H1 (cell line): ENCODE measurements around the gene VWA5B2. TPM values are rescaled to one million over a fixed set of nuclear protein-coding genes. Genes with fewer than 3 reads are reported as not detected.

ENCODE experiments used
- CTCF ChIA-PET: fragments of 300-600 bp; sonication (Branson Sonifier 250); formaldehyde crosslinking; loops from one replicate; lab custom pipeline; 2021; ENCODE audit not compliant: partially characterized antibody; lab: Charles Lee
- POLR2A ChIA-PET: fragments of 300-600 bp; sonication (Branson Sonifier 250); formaldehyde crosslinking; loops from one replicate; lab custom pipeline; 2021; ENCODE audit warnings: inconsistent platforms; ENCODE audit not compliant: partially characterized antibody; lab: Charles Lee
- DNase-seq, 2 experiments: peaks; one replicate each; pipeline versions ENCODE4 v3.0.0 to v3.0.0-alpha.2; 2010 to 2022; ENCODE audit warnings: low spot score in 2 of 2, low read depth in 1 of 2, mixed read lengths in 1 of 2
- FAIRE-seq: peaks from 2 replicates; lab custom pipeline; 2011; peaks lifted over from hg19 to GRCh38; lab: Jason Lieb, UNC
- H2AFZ ChIP-seq: 2 replicates; pipeline ENCODE4 v1.8.1; 2012; ENCODE audit warnings: low read length, inconsistent platforms
- H2AK5ac ChIP-seq: 2 replicates; pipeline ENCODE4 v1.6.1; 2013; ENCODE audit warnings: low read depth, low read length
- H2BK120ac ChIP-seq: replicated peaks from 2 replicates; pipeline ENCODE3; 2013; ENCODE audit warnings: low read depth, low read length, inconsistent platforms
- H2BK12ac ChIP-seq: 2 replicates; pipeline ENCODE4 v1.6.1; 2013; ENCODE audit warnings: low read depth, low read length
- H2BK15ac ChIP-seq: 2 replicates; pipeline ENCODE4 v1.6.1; 2013; ENCODE audit warnings: low read length
- H2BK20ac ChIP-seq: 2 replicates; pipeline ENCODE4 v1.6.1; 2013; ENCODE audit warnings: low read length
- H2BK5ac ChIP-seq: 2 replicates; pipeline ENCODE4 v1.6.1; 2013; ENCODE audit warnings: low read depth, low read length
- H3K14ac ChIP-seq: 2 replicates; pipeline ENCODE4 v1.6.1; 2013; ENCODE audit warnings: inconsistent platforms; ENCODE audit not compliant: insufficient read length
- H3K18ac ChIP-seq: 2 replicates; pipeline ENCODE4 v1.6.1; 2013; ENCODE audit warnings: low read length; ENCODE audit errors: extremely low read depth
- H3K23ac ChIP-seq: 2 replicates; pipeline ENCODE4 v1.6.1; 2013; ENCODE audit warnings: inconsistent platforms; ENCODE audit not compliant: insufficient read length
- H3K23me2 ChIP-seq: 2 replicates; pipeline ENCODE4 v1.6.1; 2013; ENCODE audit warnings: low read depth, low read length
- H3K27ac ChIP-seq: 2 replicates; pipeline ENCODE4 v1.6.1; 2011; ENCODE audit warnings: low read depth, low read length, inconsistent platforms
- H3K27me3 ChIP-seq, 4 experiments: replicated peaks in 1 of 4; 1 replicate in 1 of 4; 2 replicates in 3 of 4; pipeline versions ENCODE4 v1.6.1 to v1.8.1; 2011 to 2013; ENCODE audit warnings: low read length in 3 of 4, mild to moderate bottlenecking in 3 of 4, inconsistent platforms in 2 of 4, mixed read lengths in 2 of 4, moderate library complexity in 1 of 4; ENCODE audit not compliant: control insufficient read depth in 3 of 4, insufficient read depth in 3 of 4; ENCODE audit errors: extremely low read depth in 1 of 4
- H3K36me3 ChIP-seq, 4 experiments: 2 replicates each; pipeline versions ENCODE4 v1.6.1 to v1.8.1; 2011 to 2013; ENCODE audit warnings: mild to moderate bottlenecking in 4 of 4, low read length in 3 of 4, moderate library complexity in 2 of 4, control low read depth in 1 of 4, inconsistent platforms in 1 of 4; ENCODE audit not compliant: insufficient read depth in 4 of 4, control insufficient read depth in 2 of 4
- H3K4ac ChIP-seq: replicated peaks from 2 replicates; pipeline ENCODE3; 2013; ENCODE audit warnings: low read length, low read depth, mixed read lengths, inconsistent platforms; ENCODE audit not compliant: insufficient read length
- H3K4me1 ChIP-seq, 4 experiments: replicated peaks in 1 of 4; 1 replicate in 1 of 4; 2 replicates in 3 of 4; pipeline versions ENCODE4 v1.6.1 to v1.8.1; 2011 to 2013; ENCODE audit warnings: low read length in 3 of 4, inconsistent platforms in 2 of 4, mixed read lengths in 1 of 4; ENCODE audit not compliant: insufficient read depth in 4 of 4, control insufficient read depth in 3 of 4
- H3K4me2 ChIP-seq, 2 experiments: 2 replicates each; pipeline versions ENCODE4 v1.6.1 to v1.8.1; 2011 to 2013; ENCODE audit warnings: low read depth in 2 of 2, low read length in 2 of 2, control low read depth in 1 of 2, inconsistent platforms in 1 of 2, mild to moderate bottlenecking in 1 of 2; ENCODE audit not compliant: insufficient read depth in 1 of 2
- H3K4me3 ChIP-seq, 4 experiments: fragments of 200-600, 300-600 bp in 1 of 4; sonication (generic), shearing (Covaris generic), sonication (Bioruptor Twin) in 1 of 4; 2 replicates each; pipeline versions ENCODE4 v1.5.1 to v1.8.1; 2011 to 2016; ENCODE audit warnings: low read length in 4 of 4, low read depth in 3 of 4, control low read depth in 2 of 4, inconsistent platforms in 2 of 4, mild to moderate bottlenecking in 2 of 4, mixed read lengths in 1 of 4, moderate library complexity in 1 of 4; ENCODE audit not compliant: insufficient read depth in 2 of 4; ENCODE audit errors: extremely low read depth in 1 of 4
- H3K56ac ChIP-seq: replicated peaks from 2 replicates; pipeline ENCODE3; 2013; ENCODE audit warnings: low read depth, mild to moderate bottlenecking, mixed read lengths, low read length, inconsistent platforms; ENCODE audit not compliant: insufficient read length
- H3K79me1 ChIP-seq: 2 replicates; pipeline ENCODE4 v1.6.1; 2013; ENCODE audit warnings: low read depth, low read length, control low read depth
- H3K79me2 ChIP-seq, 2 experiments: 2 replicates each; pipeline versions ENCODE4 v1.6.1 to v1.8.1; 2012 to 2013; ENCODE audit warnings: low read length in 2 of 2, mild to moderate bottlenecking in 2 of 2, inconsistent platforms in 1 of 2; ENCODE audit not compliant: insufficient read depth in 2 of 2, control insufficient read depth in 1 of 2
- H3K9ac ChIP-seq, 4 experiments: replicated peaks in 1 of 4; 1 replicate in 1 of 4; 2 replicates in 3 of 4; pipeline versions ENCODE4 v1.6.1 to v1.8.1; 2011 to 2013; ENCODE audit warnings: low read depth in 3 of 4, low read length in 3 of 4, control low read depth in 2 of 4, mild to moderate bottlenecking in 2 of 4, moderate library complexity in 2 of 4, inconsistent platforms in 1 of 4; ENCODE audit errors: extremely low read depth in 1 of 4
- H3K9me3 ChIP-seq, 2 experiments: 2 replicates each; pipeline versions ENCODE4 v1.6.1 to v1.8.1; 2012 to 2013; ENCODE audit warnings: mild to moderate bottlenecking in 2 of 2, moderate library complexity in 2 of 2, control low read depth in 1 of 2, inconsistent platforms in 1 of 2, low read depth in 1 of 2, low read length in 1 of 2, mixed read lengths in 1 of 2; ENCODE audit not compliant: insufficient read depth in 2 of 2
- H4K20me1 ChIP-seq, 2 experiments: replicated peaks in 1 of 2; 2 replicates each; pipeline versions ENCODE3 to v1.8.1; 2011 to 2013; ENCODE audit warnings: inconsistent platforms in 2 of 2, low read length in 2 of 2, mild to moderate bottlenecking in 1 of 2; ENCODE audit not compliant: insufficient read depth in 2 of 2, control insufficient read depth in 1 of 2
- H4K5ac ChIP-seq: 2 replicates; pipeline ENCODE4 v1.6.1; 2013; ENCODE audit warnings: low read length, low read depth, mixed read lengths, inconsistent platforms; ENCODE audit not compliant: insufficient read length
- H4K8ac ChIP-seq: 2 replicates; pipeline ENCODE4 v1.8.0; 2013; ENCODE audit warnings: mild to moderate bottlenecking, moderate library complexity, low read length, inconsistent platforms; ENCODE audit not compliant: insufficient read depth; ENCODE audit errors: extremely low read depth
- H4K91ac ChIP-seq: replicated peaks from 2 replicates; pipeline ENCODE3; 2013; ENCODE audit warnings: low read length, mixed read lengths, inconsistent platforms; ENCODE audit not compliant: insufficient read length
- EGR1 ChIP-seq: IDR thresholded peaks from 2 replicates; pipeline ENCODE4 v1.6.1; 2011; ENCODE audit warnings: low read depth, low read length, borderline replicate concordance
- FOSL1 ChIP-seq: IDR thresholded peaks from 2 replicates; pipeline ENCODE4 v1.6.1; 2011; ENCODE audit warnings: mild to moderate bottlenecking, low read depth, low read length, moderate library complexity; ENCODE audit not compliant: insufficient read depth
- KDM1A ChIP-seq: fragments of 200-600, 300-600 bp; sonication (generic); IDR thresholded peaks from 2 replicates; pipeline ENCODE4 v1.7.1; 2016; ENCODE audit warnings: mild to moderate bottlenecking, low read length, borderline replicate concordance
- PHF8 ChIP-seq: fragments of 200-600 bp; sonication (generic); conservative IDR thresholded peaks from 2 replicates; pipeline ENCODE4 v1.7.1; 2012; ENCODE audit warnings: low read depth, mild to moderate bottlenecking, inconsistent platforms, low read length, moderate library complexity
- SIX5 ChIP-seq: IDR thresholded peaks from 2 replicates; pipeline ENCODE4 v1.6.1; 2011; ENCODE audit warnings: mild to moderate bottlenecking, low read depth, low read length
- TEAD4 ChIP-seq: IDR thresholded peaks from 2 replicates; pipeline ENCODE4 v1.6.1; 2012; ENCODE audit warnings: low read depth, low read length, inconsistent platforms, mixed read lengths
- USF2 ChIP-seq: IDR thresholded peaks from 2 replicates; pipeline ENCODE4 v1.6.1; 2011; ENCODE audit warnings: low read length, improper control_type of control experiment
- WGBS, 2 experiments: shearing (Covaris generic) in 1 of 2; methylation state at CpG; one replicate each; pipeline versions ENCODE4 v1.1.6 to v1.1.7; 2013 to 2015; ENCODE audit warnings: low lambda C conversion rate in 2 of 2, mixed read lengths in 2 of 2, inconsistent platforms in 1 of 2, low coverage in 1 of 2, missing lambda C conversion rate in 1 of 2; ENCODE audit not compliant: insufficient replicate concordance in 2 of 2, insufficient coverage in 1 of 2, insufficient read length in 1 of 2; ENCODE audit errors: extremely low coverage in 1 of 2, missing lambda C conversion rate in 1 of 2; 5-methylcytosine and 5-hydroxymethylcytosine counted together
- polyA plus RNA-seq, 7 experiments: library from polyadenylated mRNA; depleted of rRNA in 3 of 7; stranded (reverse) in 5 of 7; unstranded in 2 of 7; fragments of >200 nt in 5 of 7; fragments of 200-250 nt in 2 of 7; gene quantifications; 1 replicate in 5 of 7; 2 replicates in 1 of 7; 4 replicates in 1 of 7; pipeline versions ENCODE4 v1.2.1 to v1.2.3, GENCODE V29; 2011 to 2013; ENCODE audit warnings: missing spikeins in 2 of 7, mixed read lengths in 2 of 7
- total RNA-seq: library from RNA; stranded (reverse); fragmentation: NEBNext Ultra II Directional; extraction: Animal tissue kit (Norgen Biotek cat#: 25700); gene quantifications from 2 replicates; pipeline ENCODE4 v1.2.1, GENCODE V29; 2021
- TF ChIP-seq, protein P1 (sequence below): IDR thresholded peaks from 2 replicates; pipeline ENCODE4 v1.6.1; 2011; ENCODE audit warnings: low read depth, mild to moderate bottlenecking, low read length; ENCODE audit not compliant: insufficient read depth
- TF ChIP-seq, protein P2 (sequence below): IDR thresholded peaks from 2 replicates; pipeline ENCODE4 v1.6.1; 2012; ENCODE audit warnings: low read length, inconsistent platforms

VWA5B2 gene
- total and polyA plus RNA-seq, 2 of the 8 experiments (the other 6 are each of a cell fraction or from before 2014, with no cell fraction given): 0.53 to 0.56 TPM

- no peak for TF ChIP-seq TEAD4
- TF ChIP-seq EGR1: no peak
- no peak for TF ChIP-seq SIX5
- no peak for TF ChIP-seq KDM1A
- TF ChIP-seq, protein P1, sequence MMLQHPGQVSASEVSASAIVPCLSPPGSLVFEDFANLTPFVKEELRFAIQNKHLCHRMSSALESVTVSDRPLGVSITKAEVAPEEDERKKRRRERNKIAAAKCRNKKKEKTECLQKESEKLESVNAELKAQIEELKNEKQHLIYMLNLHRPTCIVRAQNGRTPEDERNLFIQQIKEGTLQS: no peak
- TF ChIP-seq PHF8: no peak
- TF ChIP-seq USF2: no peak
- TF ChIP-seq FOSL1: no peak
- TF ChIP-seq, protein P2, sequence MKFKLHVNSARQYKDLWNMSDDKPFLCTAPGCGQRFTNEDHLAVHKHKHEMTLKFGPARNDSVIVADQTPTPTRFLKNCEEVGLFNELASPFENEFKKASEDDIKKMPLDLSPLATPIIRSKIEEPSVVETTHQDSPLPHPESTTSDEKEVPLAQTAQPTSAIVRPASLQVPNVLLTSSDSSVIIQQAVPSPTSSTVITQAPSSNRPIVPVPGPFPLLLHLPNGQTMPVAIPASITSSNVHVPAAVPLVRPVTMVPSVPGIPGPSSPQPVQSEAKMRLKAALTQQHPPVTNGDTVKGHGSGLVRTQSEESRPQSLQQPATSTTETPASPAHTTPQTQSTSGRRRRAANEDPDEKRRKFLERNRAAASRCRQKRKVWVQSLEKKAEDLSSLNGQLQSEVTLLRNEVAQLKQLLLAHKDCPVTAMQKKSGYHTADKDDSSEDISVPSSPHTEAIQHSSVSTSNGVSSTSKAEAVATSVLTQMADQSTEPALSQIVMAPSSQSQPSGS: no peak
- Histone ChIP-seq H2BK12ac (no peak overlapping the region), H4K20me1 (no peaks in the 10 kb centered on the region), H3K36me3 (no peaks in the 10 kb centered on the region), H3K79me2 (no peaks in the 10 kb centered on the region), H3K14ac (no peak overlapping the region), H3K79me1 (no peaks in the 10 kb centered on the region), H3K27ac (no peak overlapping the region), H4K5ac (no peak overlapping the region), H3K9me3 (no peaks in the 10 kb centered on the region), H3K23ac (no peak overlapping the region), H3K27me3 (no peaks in the 10 kb centered on the region), H2BK120ac (no peak overlapping the region), H2BK20ac (no peak overlapping the region), H3K18ac (no peak overlapping the region), H4K8ac (no peak overlapping the region), H3K4me2 (no peak overlapping the region), H3K4ac (no peak overlapping the region), H3K23me2 (no peaks in the 10 kb centered on the region), H3K9ac (no peak overlapping the region), H2AK5ac (no peak overlapping the region), H2BK5ac (no peak overlapping the region), H4K91ac (no peak overlapping the region), H2BK15ac (no peak overlapping the region), H3K4me1 (no peaks in the 10 kb centered on the region), H3K56ac (no peak overlapping the region), H3K4me3 (no peak overlapping the region), H2AFZ (no peak overlapping the region)
- CTCF ChIA-PET: interaction anchor here (3.2 kb wide), 1 partner anchor 15 kb away, joined by 40 read pairs; no protein-coding TSS in a partner anchor
- 92% methylated on average over 4 of the region's 5 CpGs; no CpG with 5 or more reads in 1 of the 2 experiments for WGBS, 2 experiments
- no peak for DNase-seq
- FAIRE-seq: no peak
- POLR2A ChIA-PET: no interaction called here
Observed at GRCh38 chr3:184211718-184212117, 17.7 kb upstream of the VWA5B2 start.
